Neural progenitor cell (in vitro differentiated cells): Measurements from ENCODE around the gene PTX4.

ENCODE experiments used
- EZH2 ChIP-seq: fragments of 200-600 bp; sonication (generic); IDR thresholded peaks from 2 replicates; pipeline ENCODE4 v1.6.1; 2017; ENCODE audit warnings: antibody characterized with exemption, mild to moderate bottlenecking, moderate library complexity
- TF ChIP-seq, protein P1 (sequence below): fragments of 200-600 bp; sonication (generic); IDR thresholded peaks from 2 replicates; pipeline ENCODE4 v1.5.1; 2017; ENCODE audit warnings: antibody characterized with exemption, mild to moderate bottlenecking

GRCh38 chr16:1532081-1532760 is 43.5 kb upstream of the PTX4 start:
- TF ChIP-seq, protein P1, sequence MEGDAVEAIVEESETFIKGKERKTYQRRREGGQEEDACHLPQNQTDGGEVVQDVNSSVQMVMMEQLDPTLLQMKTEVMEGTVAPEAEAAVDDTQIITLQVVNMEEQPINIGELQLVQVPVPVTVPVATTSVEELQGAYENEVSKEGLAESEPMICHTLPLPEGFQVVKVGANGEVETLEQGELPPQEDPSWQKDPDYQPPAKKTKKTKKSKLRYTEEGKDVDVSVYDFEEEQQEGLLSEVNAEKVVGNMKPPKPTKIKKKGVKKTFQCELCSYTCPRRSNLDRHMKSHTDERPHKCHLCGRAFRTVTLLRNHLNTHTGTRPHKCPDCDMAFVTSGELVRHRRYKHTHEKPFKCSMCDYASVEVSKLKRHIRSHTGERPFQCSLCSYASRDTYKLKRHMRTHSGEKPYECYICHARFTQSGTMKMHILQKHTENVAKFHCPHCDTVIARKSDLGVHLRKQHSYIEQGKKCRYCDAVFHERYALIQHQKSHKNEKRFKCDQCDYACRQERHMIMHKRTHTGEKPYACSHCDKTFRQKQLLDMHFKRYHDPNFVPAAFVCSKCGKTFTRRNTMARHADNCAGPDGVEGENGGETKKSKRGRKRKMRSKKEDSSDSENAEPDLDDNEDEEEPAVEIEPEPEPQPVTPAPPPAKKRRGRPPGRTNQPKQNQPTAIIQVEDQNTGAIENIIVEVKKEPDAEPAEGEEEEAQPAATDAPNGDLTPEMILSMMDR, result no peak
- TF ChIP-seq EZH2, result no peak
